ENCODE results near the gene SDK1.
"Not testable (repeated sequence)": the region's sequence is repeated elsewhere in the genome, so short reads cannot be mapped to it uniquely, and the experiment has no call there.

Gene SDK1

DNA sequence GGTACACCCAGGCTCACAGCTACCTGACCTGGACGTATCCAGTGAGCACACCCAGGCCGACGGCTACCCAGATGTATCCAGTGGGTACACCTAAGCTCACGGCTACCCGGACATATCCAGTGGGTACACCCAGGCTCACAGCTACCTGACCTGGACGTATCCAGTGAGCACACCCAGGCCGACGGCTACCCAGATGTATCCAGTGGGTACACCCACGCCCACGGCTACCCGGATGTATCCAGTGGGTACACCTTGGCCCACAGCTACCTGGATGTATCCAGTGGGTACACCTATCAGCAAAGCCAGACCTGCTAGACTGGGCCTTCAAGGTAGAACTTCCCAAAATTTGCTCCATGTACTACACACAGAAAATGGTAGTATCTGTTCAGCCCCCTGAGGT lies 662.7 kb downstream of the SDK1 start:
- DNase-seq: not testable (repeated sequence)

DNA sequence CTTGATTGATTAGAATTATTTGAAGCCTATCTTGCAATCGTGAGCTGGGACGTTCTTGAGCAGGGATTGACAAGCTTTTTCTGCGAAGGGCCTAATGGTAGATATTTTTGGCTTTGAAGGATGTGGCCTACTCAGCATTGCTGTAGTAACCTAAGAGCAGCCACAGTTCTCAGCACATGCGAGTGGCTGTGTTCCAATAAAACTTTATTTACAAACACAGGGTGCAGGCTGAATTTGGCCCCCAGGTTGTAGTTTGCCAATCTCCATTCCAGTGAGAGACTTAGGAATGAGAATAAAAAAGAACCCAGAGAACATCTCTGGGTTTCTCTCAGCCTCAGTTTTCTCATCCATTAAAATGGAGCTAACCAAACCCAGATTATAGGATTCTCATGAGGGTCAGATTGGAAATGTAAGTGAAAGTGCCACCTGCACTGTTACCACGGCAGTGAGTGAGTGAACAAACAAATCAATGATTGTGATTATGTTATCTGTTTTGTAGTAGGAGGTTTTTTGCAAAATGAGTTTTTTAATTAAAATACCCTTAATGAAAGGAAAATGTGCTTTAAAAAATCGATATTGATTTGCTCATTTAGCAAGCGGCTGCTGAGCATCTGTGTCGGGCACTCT lies 664.0 kb downstream of the SDK1 start:
- DNase-seq: no peak

DNA sequence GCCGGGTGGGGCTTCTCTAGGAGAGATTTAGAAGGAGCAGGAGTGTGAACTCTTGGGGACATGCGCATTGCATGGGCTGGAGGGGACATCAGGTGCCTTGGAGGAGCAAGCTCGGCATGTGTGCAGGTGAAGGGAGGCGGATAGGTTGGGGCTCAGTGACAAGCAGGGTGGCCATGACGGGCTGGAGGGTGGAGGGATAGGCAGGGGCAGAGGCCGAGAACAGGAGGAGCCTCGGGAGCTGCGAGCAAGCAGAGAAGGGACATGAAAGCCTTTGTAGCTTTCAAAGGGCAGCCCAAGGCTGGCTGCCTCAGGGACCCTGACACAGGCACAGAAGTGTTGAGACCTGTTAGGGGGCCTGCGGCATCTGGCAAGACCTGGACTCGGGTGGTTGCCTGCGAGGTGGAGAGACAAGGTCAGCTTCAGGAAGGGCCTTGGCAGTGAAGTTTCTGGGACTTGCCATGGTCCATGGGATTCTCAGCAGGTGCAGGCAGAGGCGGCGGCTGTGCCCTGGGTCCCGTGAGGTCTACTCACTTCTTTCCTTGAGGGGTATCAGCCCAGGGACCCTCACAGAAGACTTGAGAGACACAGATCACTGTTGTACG lies 664.8 kb downstream of the SDK1 start:
- DNase-seq: no peak

DNA sequence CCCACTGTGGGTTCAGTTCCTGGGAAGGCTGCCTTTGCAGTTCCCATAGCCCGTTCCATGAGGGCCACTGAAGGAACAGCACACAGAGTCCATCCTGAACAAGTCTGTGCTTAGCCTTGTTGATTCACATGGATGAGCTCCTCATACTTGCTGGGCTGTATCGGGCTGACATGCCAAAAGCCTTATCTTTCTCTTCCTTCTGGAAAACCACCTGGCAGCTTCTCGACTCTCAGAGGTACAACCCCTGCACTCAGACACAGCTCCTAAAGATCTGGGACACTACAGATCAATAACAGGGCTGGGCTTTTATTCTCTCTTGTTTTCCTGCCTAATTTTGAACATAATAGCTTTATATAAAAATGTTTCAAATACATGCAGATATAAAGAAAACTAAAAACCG lies 667.2 kb downstream of the SDK1 start:
- no peak for DNase-seq

- no peak for DNase-seq
Measured at GRCh38 chr7:3969286-3969685, 668.2 kb downstream of the SDK1 start.

DNA sequence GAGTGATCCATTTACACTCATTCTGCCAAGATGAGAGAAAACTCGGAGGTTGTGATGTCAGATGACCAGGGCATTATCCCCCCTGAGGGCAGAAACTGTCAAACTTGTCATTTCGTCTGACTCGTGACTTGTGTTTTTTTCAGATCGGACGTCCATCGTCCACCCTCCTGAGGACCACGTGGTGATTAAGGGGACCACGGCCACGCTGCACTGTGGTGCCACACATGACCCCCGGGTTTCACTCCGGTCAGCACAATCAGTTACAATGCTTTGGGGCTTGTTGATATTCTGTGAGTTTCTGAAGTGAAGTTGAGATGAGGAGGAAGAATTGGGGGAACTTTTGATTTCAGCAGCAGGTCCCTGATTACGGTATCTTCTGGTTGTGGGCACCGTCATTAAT lies 670.3 kb downstream of the SDK1 start:
- no peak for DNase-seq

GRCh38 chr7:3973264-3973663 lies 672.2 kb downstream of the SDK1 start:
- no peak for DNase-seq

DNA sequence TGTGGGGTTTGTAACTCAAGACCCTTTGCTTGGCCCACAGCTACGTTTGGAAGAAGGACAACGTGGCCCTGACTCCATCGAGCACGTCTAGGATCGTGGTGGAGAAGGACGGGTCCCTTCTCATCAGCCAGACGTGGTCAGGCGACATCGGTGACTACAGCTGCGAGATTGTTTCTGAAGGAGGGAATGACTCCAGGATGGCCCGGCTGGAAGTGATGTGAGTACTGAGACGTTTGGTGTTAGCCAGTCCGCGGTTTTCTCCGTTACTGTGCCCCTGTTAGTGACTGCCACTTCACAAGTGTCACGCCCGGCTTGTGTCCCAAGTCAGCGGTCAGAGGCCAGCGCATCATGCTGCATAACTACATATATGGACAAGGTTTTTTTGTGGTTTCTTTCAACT lies 673.3 kb downstream of the SDK1 start:
- DNase-seq: no peak

GRCh38 chr7:3975371-3975770 lies 674.3 kb downstream of the SDK1 start:
- DNase-seq: no peak

- no peak for DNase-seq
Measured at GRCh38 chr7:3977391-3977790, 676.3 kb downstream of the SDK1 start.

DNA sequence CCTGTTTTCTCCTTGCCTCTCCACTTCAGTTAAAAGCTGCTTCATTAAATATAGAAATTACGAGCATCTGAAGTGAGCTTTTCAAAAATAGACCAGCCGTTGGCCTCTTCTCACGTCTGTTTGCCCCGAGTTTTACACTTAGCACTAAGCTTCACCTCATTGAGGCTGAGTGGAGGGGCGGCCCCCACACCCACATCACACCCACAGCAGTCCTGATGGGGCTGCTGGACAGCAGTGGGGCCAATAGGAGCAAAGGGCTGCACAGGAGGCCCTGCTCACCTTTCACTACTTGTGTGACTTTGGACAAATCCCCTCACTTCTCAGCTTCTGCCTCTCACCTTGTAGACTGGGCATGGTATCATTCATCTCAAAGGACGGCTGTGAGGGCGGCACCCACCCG lies 677.8 kb downstream of the SDK1 start:
- no peak for DNase-seq

- no peak for DNase-seq
Measured at GRCh38 chr7:3979611-3980299, 678.7 kb downstream of the SDK1 start.

GRCh38 chr7:3980300-3980643 lies 679.2 kb downstream of the SDK1 start:
- DNase-seq: no peak

DNA sequence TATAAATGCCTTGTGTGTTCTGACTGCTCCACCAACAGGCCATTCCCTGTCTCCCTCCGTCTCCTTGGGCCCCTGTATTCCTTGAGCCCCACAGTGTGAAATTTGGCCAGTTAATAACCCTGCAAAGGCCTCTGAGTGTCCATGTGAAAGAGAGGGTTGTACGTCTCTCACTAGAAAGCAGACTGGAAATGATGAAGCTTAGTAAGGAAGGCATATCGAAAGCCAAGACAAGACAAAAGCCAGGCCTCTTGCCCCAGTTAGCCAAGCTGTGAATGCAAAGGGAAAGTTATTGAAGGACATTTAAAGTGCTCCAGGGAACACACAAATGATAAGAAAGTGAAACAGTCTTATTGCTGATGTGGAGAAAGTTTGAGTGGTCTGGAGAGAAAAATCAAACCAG lies 680.2 kb downstream of the SDK1 start:
- DNase-seq: no peak

GRCh38 chr7:3984456-3984855 lies 683.4 kb downstream of the SDK1 start:
- DNase-seq: no peak

- no peak for DNase-seq
Measured at GRCh38 chr7:3986927-3987326, 685.9 kb downstream of the SDK1 start.

GRCh38 chr7:3987426-3987927 lies 686.4 kb downstream of the SDK1 start:
- no peak for DNase-seq

- DNase-seq: no peak
Measured at GRCh38 chr7:3989723-3990122, 688.7 kb downstream of the SDK1 start.

- no peak for DNase-seq
Measured at GRCh38 chr7:3991731-3992231, 690.7 kb downstream of the SDK1 start.

DNA sequence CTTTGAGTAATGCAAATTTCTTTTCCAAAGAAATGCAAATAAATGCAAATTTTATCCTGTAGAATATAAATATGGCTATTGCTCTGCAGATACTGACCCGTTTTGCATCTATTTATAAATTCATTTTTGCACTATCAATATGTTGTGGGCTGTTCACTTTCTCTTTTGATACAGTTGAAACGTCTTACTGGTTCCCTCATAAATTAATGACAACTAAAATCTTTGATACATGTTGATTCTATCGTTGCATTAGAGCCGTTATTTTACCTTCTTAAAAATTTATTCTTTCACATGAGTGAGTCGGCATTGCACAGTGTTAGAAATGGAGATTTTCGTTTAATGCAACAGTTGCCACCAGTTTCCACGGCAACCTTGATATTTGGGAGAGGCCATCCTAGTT lies 691.8 kb downstream of the SDK1 start:
- DNase-seq: no peak

- no peak for DNase-seq
Measured at GRCh38 chr7:3994764-3995163, 693.7 kb downstream of the SDK1 start.

DNA sequence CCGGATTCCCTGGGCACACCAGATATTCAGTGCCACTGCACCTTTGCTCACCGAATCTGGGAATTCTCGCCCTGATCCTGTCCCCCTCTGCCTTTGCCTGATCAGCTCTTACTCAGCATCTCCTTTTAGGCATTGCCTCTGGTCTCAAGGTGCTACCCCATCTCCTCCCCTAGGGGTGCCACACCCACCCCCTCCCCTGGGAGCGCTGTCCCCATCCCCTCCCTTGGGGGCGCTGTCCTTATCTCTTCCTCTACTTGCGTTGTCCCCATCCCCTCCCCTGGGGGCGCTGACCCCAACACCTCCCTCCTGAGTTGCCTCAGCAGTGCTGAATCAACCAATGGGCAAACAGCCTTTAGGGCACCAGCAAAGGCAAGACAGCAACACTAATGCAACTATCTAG lies 694.1 kb downstream of the SDK1 start:
- DNase-seq: no peak

DNA sequence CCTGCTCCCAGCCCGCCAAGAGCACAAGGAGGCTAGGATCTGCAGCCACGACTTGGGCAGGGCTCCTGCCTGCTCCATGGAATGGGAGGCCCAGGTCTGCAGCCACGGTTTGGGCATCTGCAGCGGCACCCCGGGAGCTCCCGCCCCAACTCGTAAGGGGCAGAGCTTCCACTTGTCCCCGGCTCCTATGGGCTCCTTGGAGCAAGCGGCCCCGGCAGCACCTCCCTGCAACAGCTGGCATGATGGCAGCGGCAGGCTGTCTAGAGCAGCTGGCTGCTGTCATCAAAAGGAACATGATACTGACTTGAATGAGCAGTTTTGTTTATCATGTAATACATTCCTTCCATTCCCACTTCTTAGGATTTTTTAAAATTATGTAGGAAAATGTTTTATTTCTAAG lies 697.0 kb downstream of the SDK1 start:
- no peak for DNase-seq

DNA sequence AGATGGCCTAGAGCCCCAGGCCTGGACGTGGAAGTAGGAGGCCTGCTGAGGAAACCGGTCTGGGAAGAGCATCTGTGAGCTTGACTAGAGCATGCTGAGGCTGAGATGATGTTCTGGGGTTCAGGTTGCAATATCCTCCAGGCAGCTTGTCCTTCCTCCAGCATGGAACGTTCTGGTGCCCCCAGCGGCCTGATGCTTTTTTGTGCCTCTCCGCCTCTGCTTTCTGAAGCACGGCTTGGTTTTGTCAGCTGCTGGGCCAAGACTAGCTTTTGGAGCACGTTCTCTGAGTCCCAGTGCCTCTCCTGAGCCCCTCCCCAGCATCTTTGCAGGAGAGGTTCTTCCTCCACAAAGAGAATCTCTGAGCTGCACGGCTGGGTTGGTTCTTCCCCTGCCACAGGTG lies 699.1 kb downstream of the SDK1 start:
- no peak for DNase-seq

All from SW 1271 (cell line).